ENCODE data around the gene PLCB1.
"Not testable (repeated sequence)": the region's sequence is repeated elsewhere in the genome, so short reads cannot be mapped to it uniquely, and the experiment has no call there.

The PLCB1 gene

GRCh38 chr20:8578161-8578865 is 446.2 kb downstream of the PLCB1 start:
- no peak for DNase-seq (ENCODE audit: extremely low read depth in 1 of 2, low read depth in 1 of 2)

- DNase-seq (ENCODE audit: extremely low read depth in 1 of 2, low read depth in 1 of 2), result no peak
Measured at GRCh38 chr20:8579035-8579434, 447.0 kb downstream of the PLCB1 start.

- no peak for DNase-seq (ENCODE audit: extremely low read depth in 1 of 2, low read depth in 1 of 2)
Measured at GRCh38 chr20:8581446-8582183, 449.5 kb downstream of the PLCB1 start.

- DNase-seq (ENCODE audit: extremely low read depth in 1 of 2, low read depth in 1 of 2), result no peak
Measured at GRCh38 chr20:8583012-8583565, 451.0 kb downstream of the PLCB1 start.

GRCh38 chr20:8583566-8584043 is 451.5 kb downstream of the PLCB1 start:
- DNase-seq (ENCODE audit: extremely low read depth in 1 of 2, low read depth in 1 of 2), result no peak

GRCh38 chr20:8587251-8587650 is 455.2 kb downstream of the PLCB1 start:
- no peak for DNase-seq (ENCODE audit: extremely low read depth in 1 of 2, low read depth in 1 of 2)

GRCh38 chr20:8587810-8588209 is 455.7 kb downstream of the PLCB1 start:
- DNase-seq (ENCODE audit: extremely low read depth in 1 of 2, low read depth in 1 of 2), result no peak

- no peak for DNase-seq (ENCODE audit: extremely low read depth in 1 of 2, low read depth in 1 of 2)
Measured at GRCh38 chr20:8589956-8590355, 457.9 kb downstream of the PLCB1 start.

GRCh38 chr20:8600910-8601541 is 469.0 kb downstream of the PLCB1 start:
- DNase-seq (ENCODE audit: extremely low read depth in 1 of 2, low read depth in 1 of 2), result not testable (repeated sequence)

GRCh38 chr20:8601542-8601912 is 469.5 kb downstream of the PLCB1 start:
- DNase-seq (ENCODE audit: extremely low read depth in 1 of 2, low read depth in 1 of 2), result no peak

- DNase-seq (ENCODE audit: extremely low read depth in 1 of 2, low read depth in 1 of 2), result no peak
Measured at GRCh38 chr20:8602389-8603116, 470.5 kb downstream of the PLCB1 start.

GRCh38 chr20:8608470-8608869 is 476.4 kb downstream of the PLCB1 start:
- DNase-seq (ENCODE audit: extremely low read depth in 1 of 2, low read depth in 1 of 2), result no peak

- DNase-seq (ENCODE audit: extremely low read depth in 1 of 2, low read depth in 1 of 2), result no peak
Measured at GRCh38 chr20:8616792-8617191, 484.7 kb downstream of the PLCB1 start.

GRCh38 chr20:8621001-8621400 is 488.9 kb downstream of the PLCB1 start:
- no peak for DNase-seq (ENCODE audit: extremely low read depth in 1 of 2, low read depth in 1 of 2)

- no peak for DNase-seq (ENCODE audit: extremely low read depth in 1 of 2, low read depth in 1 of 2)
Measured at GRCh38 chr20:8624046-8624445, 492.0 kb downstream of the PLCB1 start.

GRCh38 chr20:8624616-8625015 is 492.6 kb downstream of the PLCB1 start:
- DNase-seq (ENCODE audit: extremely low read depth in 1 of 2, low read depth in 1 of 2), result no peak

- no peak for DNase-seq (ENCODE audit: extremely low read depth in 1 of 2, low read depth in 1 of 2)
Measured at GRCh38 chr20:8627340-8628004, 495.4 kb downstream of the PLCB1 start.

- DNase-seq (ENCODE audit: extremely low read depth in 1 of 2, low read depth in 1 of 2), result no peak
Measured at GRCh38 chr20:8631271-8631670, 499.2 kb downstream of the PLCB1 start.

GRCh38 chr20:8633366-8633765 is 501.3 kb downstream of the PLCB1 start:
- DNase-seq (ENCODE audit: extremely low read depth in 1 of 2, low read depth in 1 of 2), result no peak

GRCh38 chr20:8635048-8635572 is 503.0 kb downstream of the PLCB1 start:
- no peak for DNase-seq (ENCODE audit: extremely low read depth in 1 of 2, low read depth in 1 of 2)

Data from stimulated activated CD8-positive, alpha-beta memory T cell treated with anti-CD3 and anti-CD28 coated beads, Interleukin-7, amount 100 ng/mL, for 48 hours (primary cell).